HepG2 (cell line): Measurements from ENCODE around the gene ALB. TPM values are rescaled to one million over a fixed set of nuclear protein-coding genes. Genes with fewer than 3 reads are reported as not detected.
A peak's percentile ranks its signal among the peaks of the same experiment; 100 is the strongest.

ENCODE experiments used
- AKAP8 ChIP-seq: sonication (generic); formaldehyde crosslinking; IDR thresholded peaks from 2 replicates; pipeline ENCODE4 v1.5.1; 2020; ENCODE audit warnings: mild to moderate bottlenecking, missing genetic modification reagents
- CCAR2 ChIP-seq: fragments of 200-400 bp; formaldehyde crosslinking; optimal IDR thresholded peaks from 2 replicates; pipeline ENCODE3; 2018; ENCODE audit warnings: low read depth, mild to moderate bottlenecking, low read length, moderate library complexity
- ETV5 ChIP-seq: IDR thresholded peaks from 2 replicates; pipeline ENCODE4 v1.6.1; 2018; ENCODE audit warnings: missing biosample characterization, missing genetic modification reagents, inconsistent platforms, borderline replicate concordance
- FOXK2 ChIP-seq: fragments of 450-650 bp; IDR thresholded peaks from 2 replicates; pipeline ENCODE4 v1.6.1; 2016
- GATA4 ChIP-seq: sonication (generic); IDR thresholded peaks from 2 replicates; pipeline ENCODE4 v1.6.1; 2016; ENCODE audit warnings: antibody characterized with exemption, low read depth, borderline replicate concordance
- HES4 ChIP-seq: sonication (generic); formaldehyde crosslinking; IDR thresholded peaks from 2 replicates; pipeline ENCODE4 v1.9.0; 2021; ENCODE audit warnings: mild to moderate bottlenecking, missing genetic modification reagents, borderline replicate concordance
- HMGA1 ChIP-seq: sonication (generic); formaldehyde crosslinking; conservative IDR thresholded peaks from 2 replicates; pipeline ENCODE4 v1.4.0; 2020; ENCODE audit warnings: missing genetic modification reagents
- MAX ChIP-seq: IDR thresholded peaks from 2 replicates; pipeline ENCODE4 v1.6.1; 2012; ENCODE audit warnings: inconsistent platforms
- SIN3A ChIP-seq: IDR thresholded peaks from 2 replicates; pipeline ENCODE4 v1.6.1; 2011; ENCODE audit warnings: low read depth, mild to moderate bottlenecking, control low read depth, low read length, borderline replicate concordance
- SMYD3 ChIP-seq: sonication (generic); formaldehyde crosslinking; IDR thresholded peaks from 2 replicates; pipeline ENCODE4 v1.8.1; 2023; ENCODE audit warnings: mild to moderate bottlenecking, missing genetic modification reagents
- TOE1 ChIP-seq: sonication (generic); formaldehyde crosslinking; IDR thresholded peaks from 2 replicates; pipeline ENCODE4 v1.4.0; 2020; ENCODE audit warnings: mild to moderate bottlenecking, missing genetic modification reagents
- ZFP90 ChIP-seq: sonication (generic); formaldehyde crosslinking; IDR thresholded peaks from 2 replicates; pipeline ENCODE4 v1.8.0; 2022; ENCODE audit warnings: missing genetic modification reagents, mild to moderate bottlenecking, inconsistent platforms, borderline replicate concordance
- ZNF207 ChIP-seq: fragments of 450-650 bp; IDR thresholded peaks from 2 replicates; pipeline ENCODE4 v1.6.1; 2016; ENCODE audit warnings: antibody characterized with exemption, borderline replicate concordance
- ZNF264 ChIP-seq: sonication (generic); formaldehyde crosslinking; IDR thresholded peaks from 2 replicates; pipeline ENCODE4 v1.4.0; 2020; ENCODE audit warnings: missing genetic modification reagents
- ZNF572 ChIP-seq: sonication (generic); formaldehyde crosslinking; IDR thresholded peaks from 2 replicates; pipeline ENCODE4 v1.5.1; 2020; ENCODE audit warnings: mild to moderate bottlenecking, missing genetic modification reagents
- ZNF580 ChIP-seq: IDR thresholded peaks from 2 replicates; pipeline ENCODE4 v1.6.1; 2016; ENCODE audit warnings: low read depth, borderline replicate concordance
- ZNF607 ChIP-seq: sonication (generic); formaldehyde crosslinking; IDR thresholded peaks from 2 replicates; pipeline ENCODE4 v1.5.1; 2020; ENCODE audit warnings: missing genetic modification reagents, mild to moderate bottlenecking, borderline replicate concordance
- ZNF616 ChIP-seq: sonication (generic); formaldehyde crosslinking; IDR thresholded peaks from 2 replicates; pipeline ENCODE4 v1.5.0; 2020; ENCODE audit warnings: low read depth, mild to moderate bottlenecking, missing genetic modification reagents
- ZNF891 ChIP-seq: sonication (generic); formaldehyde crosslinking; IDR thresholded peaks from 2 replicates; pipeline ENCODE4 v1.5.0; 2020; ENCODE audit warnings: mild to moderate bottlenecking, missing genetic modification reagents
- polyA plus RNA-seq, 8 experiments: library from polyadenylated mRNA; depleted of rRNA in 3 of 8; stranded (reverse) in 7 of 8; unstranded in 1 of 8; fragments of >200 nt; fragmentation: Illumina TruSeq in 4 of 8; extraction: Trizol in 4 of 8; gene quantifications; 2 replicates each; pipeline versions ENCODE4 v1.2.1 to v1.2.3, GENCODE V29; 2011 to 2016; ENCODE audit warnings: low read depth in 4 of 8, missing spikeins in 1 of 8, mixed read lengths in 1 of 8; ENCODE audit not compliant: insufficient read depth in 1 of 8
- total RNA-seq, 5 experiments: library from RNA; depleted of rRNA; stranded (reverse); fragments of >200 nt; fragmentation: Illumina TruSeq; extraction: Trizol; gene quantifications; 2 replicates each; pipeline ENCODE4 v1.2.3, GENCODE V29; 2016; ENCODE audit warnings: low read depth in 1 of 5
- TF ChIP-seq, protein P1 (sequence below), 2 experiments: sonication (generic) in 1 of 2; formaldehyde crosslinking in 1 of 2; IDR thresholded peaks; 2 replicates each; pipeline versions ENCODE4 v1.4.0 to v1.6.1; 2018 to 2020; ENCODE audit warnings: missing genetic modification reagents in 2 of 2, borderline replicate concordance in 1 of 2, low read depth in 1 of 2, mild to moderate bottlenecking in 1 of 2, missing biosample characterization in 1 of 2
- TF ChIP-seq, protein P2 (sequence below): IDR thresholded peaks from 2 replicates; pipeline ENCODE4 v1.6.1; 2016; ENCODE audit warnings: missing compliant biosample characterization, missing genetic modification reagents, borderline replicate concordance
- TF ChIP-seq, protein P3 (sequence below): sonication (generic); formaldehyde crosslinking; IDR thresholded peaks from 2 replicates; pipeline ENCODE4 v1.4.0; 2020; ENCODE audit warnings: missing genetic modification reagents
- TF ChIP-seq, protein P4 (sequence below): sonication (generic); formaldehyde crosslinking; IDR thresholded peaks from 2 replicates; pipeline ENCODE4 v1.4.0; 2020; ENCODE audit warnings: missing genetic modification reagents
- TF ChIP-seq, protein P5 (sequence below): sonication (generic); formaldehyde crosslinking; IDR thresholded peaks from 2 replicates; pipeline ENCODE4 v1.5.0; 2020; ENCODE audit warnings: missing genetic modification reagents

ALB gene
- total and polyA plus RNA-seq, 2 of the 13 experiments (the other 11 are each of a cell fraction or from before 2014, with no cell fraction given) = 22,259 to 22,625 TPM

DNA sequence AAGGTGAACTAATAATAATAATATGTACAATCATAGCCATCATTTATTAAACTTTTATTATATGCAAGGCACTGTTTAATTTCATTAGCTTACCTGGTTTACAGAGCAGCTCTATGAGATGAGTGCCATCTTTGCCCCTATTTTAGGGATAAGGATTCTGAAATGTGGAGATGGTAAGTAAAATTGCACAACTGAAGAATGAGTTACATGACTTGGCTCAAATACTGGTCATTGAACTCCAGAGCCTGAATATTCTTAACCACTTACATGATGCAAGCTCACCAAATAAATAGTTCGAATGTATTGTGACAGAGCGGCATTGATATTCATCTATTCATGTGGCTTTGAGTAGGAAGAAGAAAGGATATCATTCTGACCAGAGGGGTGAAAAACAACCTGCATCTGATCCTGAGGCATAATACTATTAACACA lies 11.7 kb downstream of the ALB start (continued):
- TF ChIP-seq ZNF580 (CRISPR knock-in tag) (no peak), FOXK2 (no peak), ZNF616 (no peak), ETV5 (no peak), ZNF572 (CRISPR knock-in tag) (no peak), MAX (no peak), ZNF264 (CRISPR knock-in tag) (no peak), HES4 (CRISPR knock-in tag) (no peak), ZNF207 (no peak), SMYD3 (CRISPR knock-in tag) (0 out of 2 replicates have a peak, but pooled peaks have one; percentile 28), ZNF891 (no peak), TOE1 (no peak), HMGA1 (CRISPR knock-in tag) (no peak), GATA4 (peak; percentile 61; the same call in 1 of the 2 replicates), ZFP90 (CRISPR knock-in tag) (0 out of 2 replicates have a peak, but pooled peaks have one; percentile 21), CCAR2 (no peak), SIN3A (no peak), ZNF607 (CRISPR knock-in tag) (no peak), AKAP8 (CRISPR knock-in tag) (no peak)
- TF ChIP-seq, protein P1, sequence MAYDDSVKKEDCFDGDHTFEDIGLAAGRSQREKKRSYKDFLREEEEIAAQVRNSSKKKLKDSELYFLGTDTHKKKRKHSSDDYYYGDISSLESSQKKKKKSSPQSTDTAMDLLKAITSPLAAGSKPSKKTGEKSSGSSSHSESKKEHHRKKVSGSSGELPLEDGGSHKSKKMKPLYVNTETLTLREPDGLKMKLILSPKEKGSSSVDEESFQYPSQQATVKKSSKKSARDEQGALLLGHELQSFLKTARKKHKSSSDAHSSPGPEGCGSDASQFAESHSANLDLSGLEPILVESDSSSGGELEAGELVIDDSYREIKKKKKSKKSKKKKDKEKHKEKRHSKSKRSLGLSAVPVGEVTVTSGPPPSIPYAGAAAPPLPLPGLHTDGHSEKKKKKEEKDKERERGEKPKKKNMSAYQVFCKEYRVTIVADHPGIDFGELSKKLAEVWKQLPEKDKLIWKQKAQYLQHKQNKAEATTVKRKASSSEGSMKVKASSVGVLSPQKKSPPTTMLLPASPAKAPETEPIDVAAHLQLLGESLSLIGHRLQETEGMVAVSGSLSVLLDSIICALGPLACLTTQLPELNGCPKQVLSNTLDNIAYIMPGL (CRISPR knock-in tag; IDR thresholded peaks at IDR 0.05; ENCODE audit: borderline replicate concordance in 1 of 2, low read depth in 1 of 2) = no peak
- TF ChIP-seq, protein P2, sequence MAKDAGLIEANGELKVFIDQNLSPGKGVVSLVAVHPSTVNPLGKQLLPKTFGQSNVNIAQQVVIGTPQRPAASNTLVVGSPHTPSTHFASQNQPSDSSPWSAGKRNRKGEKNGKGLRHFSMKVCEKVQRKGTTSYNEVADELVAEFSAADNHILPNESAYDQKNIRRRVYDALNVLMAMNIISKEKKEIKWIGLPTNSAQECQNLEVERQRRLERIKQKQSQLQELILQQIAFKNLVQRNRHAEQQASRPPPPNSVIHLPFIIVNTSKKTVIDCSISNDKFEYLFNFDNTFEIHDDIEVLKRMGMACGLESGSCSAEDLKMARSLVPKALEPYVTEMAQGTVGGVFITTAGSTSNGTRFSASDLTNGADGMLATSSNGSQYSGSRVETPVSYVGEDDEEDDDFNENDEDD = no peak
- TF ChIP-seq, protein P3, sequence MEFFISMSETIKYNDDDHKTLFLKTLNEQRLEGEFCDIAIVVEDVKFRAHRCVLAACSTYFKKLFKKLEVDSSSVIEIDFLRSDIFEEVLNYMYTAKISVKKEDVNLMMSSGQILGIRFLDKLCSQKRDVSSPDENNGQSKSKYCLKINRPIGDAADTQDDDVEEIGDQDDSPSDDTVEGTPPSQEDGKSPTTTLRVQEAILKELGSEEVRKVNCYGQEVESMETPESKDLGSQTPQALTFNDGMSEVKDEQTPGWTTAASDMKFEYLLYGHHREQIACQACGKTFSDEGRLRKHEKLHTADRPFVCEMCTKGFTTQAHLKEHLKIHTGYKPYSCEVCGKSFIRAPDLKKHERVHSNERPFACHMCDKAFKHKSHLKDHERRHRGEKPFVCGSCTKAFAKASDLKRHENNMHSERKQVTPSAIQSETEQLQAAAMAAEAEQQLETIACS (CRISPR knock-in tag) = no peak
- TF ChIP-seq, protein P4, sequence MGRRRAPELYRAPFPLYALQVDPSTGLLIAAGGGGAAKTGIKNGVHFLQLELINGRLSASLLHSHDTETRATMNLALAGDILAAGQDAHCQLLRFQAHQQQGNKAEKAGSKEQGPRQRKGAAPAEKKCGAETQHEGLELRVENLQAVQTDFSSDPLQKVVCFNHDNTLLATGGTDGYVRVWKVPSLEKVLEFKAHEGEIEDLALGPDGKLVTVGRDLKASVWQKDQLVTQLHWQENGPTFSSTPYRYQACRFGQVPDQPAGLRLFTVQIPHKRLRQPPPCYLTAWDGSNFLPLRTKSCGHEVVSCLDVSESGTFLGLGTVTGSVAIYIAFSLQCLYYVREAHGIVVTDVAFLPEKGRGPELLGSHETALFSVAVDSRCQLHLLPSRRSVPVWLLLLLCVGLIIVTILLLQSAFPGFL (CRISPR knock-in tag) = no peak
- TF ChIP-seq, protein P5, sequence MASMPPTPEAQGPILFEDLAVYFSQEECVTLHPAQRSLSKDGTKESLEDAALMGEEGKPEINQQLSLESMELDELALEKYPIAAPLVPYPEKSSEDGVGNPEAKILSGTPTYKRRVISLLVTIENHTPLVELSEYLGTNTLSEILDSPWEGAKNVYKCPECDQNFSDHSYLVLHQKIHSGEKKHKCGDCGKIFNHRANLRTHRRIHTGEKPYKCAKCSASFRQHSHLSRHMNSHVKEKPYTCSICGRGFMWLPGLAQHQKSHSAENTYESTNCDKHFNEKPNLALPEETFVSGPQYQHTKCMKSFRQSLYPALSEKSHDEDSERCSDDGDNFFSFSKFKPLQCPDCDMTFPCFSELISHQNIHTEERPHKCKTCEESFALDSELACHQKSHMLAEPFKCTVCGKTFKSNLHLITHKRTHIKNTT (CRISPR knock-in tag) = no peak
